GM23338 (cell line): ENCODE measurements around the gene EPHA4.

ENCODE experiments used
- CREB1 ChIP-seq: fragments of 250-450 bp; sonication (Bioruptor Pico); IDR thresholded peaks from 2 replicates; pipeline ENCODE4 v1.5.0; 2020; ENCODE audit warnings: low read depth, mild to moderate bottlenecking, moderate library complexity
- EZH2 ChIP-seq: fragments of 200-600 bp; sonication (generic); IDR thresholded peaks from one replicate; pipeline ENCODE4 v1.8.0; 2017; ENCODE audit warnings: antibody characterized with exemption, mild to moderate bottlenecking, low read depth; ENCODE audit not compliant: unreplicated experiment
- EZH2phosphoT487 ChIP-seq: fragments of 200-600 bp; sonication (generic); IDR thresholded peaks from one replicate; pipeline ENCODE4 v1.8.1; 2018; ENCODE audit warnings: antibody characterized with exemption; ENCODE audit not compliant: unreplicated experiment
- JUNB ChIP-seq: IDR thresholded peaks from one replicate; pipeline ENCODE4 v1.6.1; 2016; ENCODE audit warnings: antibody characterized with exemption; ENCODE audit not compliant: unreplicated experiment
- NANOG ChIP-seq: IDR thresholded peaks from 2 replicates; pipeline ENCODE4 v1.6.1; 2016; ENCODE audit warnings: antibody characterized with exemption, borderline replicate concordance
- POLR2AphosphoS5 ChIP-seq: IDR thresholded peaks from 2 replicates; pipeline ENCODE4 v1.6.1; 2016; ENCODE audit warnings: antibody characterized with exemption, low read depth
- ZNF331 ChIP-seq: fragments of 250-450 bp; sonication (Bioruptor Pico); IDR thresholded peaks from 2 replicates; pipeline ENCODE4 v1.5.0; 2020; ENCODE audit warnings: low read depth, mild to moderate bottlenecking, moderate library complexity
- TF ChIP-seq, protein P1 (sequence below), 2 experiments: fragments of 200-600 bp in 1 of 2; sonication (generic) in 1 of 2; conservative IDR thresholded peaks; 2 replicates each; pipeline versions ENCODE4 v1.5.1 to v1.6.1; 2016 to 2017; ENCODE audit warnings: antibody characterized with exemption in 2 of 2, low read depth in 2 of 2, mild to moderate bottlenecking in 2 of 2, moderate library complexity in 1 of 2
- TF ChIP-seq, protein P2 (sequence below): IDR thresholded peaks from one replicate; pipeline ENCODE4 v1.6.1; 2018; ENCODE audit warnings: antibody characterized with exemption; ENCODE audit not compliant: unreplicated experiment

DNA sequence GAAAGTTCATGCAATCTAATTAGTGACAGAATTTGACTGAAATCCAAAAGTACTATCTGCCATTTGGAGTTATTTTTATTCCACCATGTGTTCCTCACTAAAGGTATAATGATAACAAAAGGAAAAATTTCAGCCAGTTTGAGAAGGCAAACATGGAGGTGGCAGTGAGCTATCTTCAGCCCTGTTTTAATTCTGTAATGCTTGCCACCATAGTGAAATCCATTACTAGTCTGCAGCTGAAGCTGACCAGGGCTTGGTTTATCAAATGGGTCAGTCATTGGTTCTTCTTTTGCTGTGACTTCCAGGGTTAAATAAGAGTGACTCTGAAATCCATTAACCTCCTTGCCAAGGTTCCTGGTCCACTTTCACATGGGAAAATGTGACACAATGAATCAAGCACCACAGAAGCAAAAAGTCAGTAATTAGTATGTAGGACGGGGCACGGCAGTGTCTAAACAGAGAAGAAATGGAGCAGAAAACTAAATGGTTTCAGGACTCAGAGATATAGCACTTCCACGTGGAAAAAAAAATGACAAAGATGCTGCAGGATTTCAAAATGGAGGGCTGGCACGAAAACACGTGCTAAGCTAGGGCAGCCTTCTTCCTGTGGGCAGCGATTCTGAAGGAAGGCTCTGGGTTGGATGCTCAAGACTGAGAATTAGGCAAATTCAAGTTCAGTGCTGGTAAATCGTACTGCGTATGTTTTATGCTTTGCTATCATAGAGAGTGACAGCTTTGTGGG lies 87.2 kb downstream of the EPHA4 start:
- no peak for TF ChIP-seq EZH2phosphoT487
- TF ChIP-seq CREB1 (CRISPR knock-in tag), result no peak
- TF ChIP-seq, protein P1, sequence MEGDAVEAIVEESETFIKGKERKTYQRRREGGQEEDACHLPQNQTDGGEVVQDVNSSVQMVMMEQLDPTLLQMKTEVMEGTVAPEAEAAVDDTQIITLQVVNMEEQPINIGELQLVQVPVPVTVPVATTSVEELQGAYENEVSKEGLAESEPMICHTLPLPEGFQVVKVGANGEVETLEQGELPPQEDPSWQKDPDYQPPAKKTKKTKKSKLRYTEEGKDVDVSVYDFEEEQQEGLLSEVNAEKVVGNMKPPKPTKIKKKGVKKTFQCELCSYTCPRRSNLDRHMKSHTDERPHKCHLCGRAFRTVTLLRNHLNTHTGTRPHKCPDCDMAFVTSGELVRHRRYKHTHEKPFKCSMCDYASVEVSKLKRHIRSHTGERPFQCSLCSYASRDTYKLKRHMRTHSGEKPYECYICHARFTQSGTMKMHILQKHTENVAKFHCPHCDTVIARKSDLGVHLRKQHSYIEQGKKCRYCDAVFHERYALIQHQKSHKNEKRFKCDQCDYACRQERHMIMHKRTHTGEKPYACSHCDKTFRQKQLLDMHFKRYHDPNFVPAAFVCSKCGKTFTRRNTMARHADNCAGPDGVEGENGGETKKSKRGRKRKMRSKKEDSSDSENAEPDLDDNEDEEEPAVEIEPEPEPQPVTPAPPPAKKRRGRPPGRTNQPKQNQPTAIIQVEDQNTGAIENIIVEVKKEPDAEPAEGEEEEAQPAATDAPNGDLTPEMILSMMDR (conservative IDR thresholded peaks at IDR 0.05; ENCODE audit: low read depth in 2 of 2), result no peak
- no peak for TF ChIP-seq POLR2AphosphoS5
- TF ChIP-seq JUNB, result no peak
- no peak for TF ChIP-seq NANOG
- no peak for TF ChIP-seq EZH2
- TF ChIP-seq, protein P2, sequence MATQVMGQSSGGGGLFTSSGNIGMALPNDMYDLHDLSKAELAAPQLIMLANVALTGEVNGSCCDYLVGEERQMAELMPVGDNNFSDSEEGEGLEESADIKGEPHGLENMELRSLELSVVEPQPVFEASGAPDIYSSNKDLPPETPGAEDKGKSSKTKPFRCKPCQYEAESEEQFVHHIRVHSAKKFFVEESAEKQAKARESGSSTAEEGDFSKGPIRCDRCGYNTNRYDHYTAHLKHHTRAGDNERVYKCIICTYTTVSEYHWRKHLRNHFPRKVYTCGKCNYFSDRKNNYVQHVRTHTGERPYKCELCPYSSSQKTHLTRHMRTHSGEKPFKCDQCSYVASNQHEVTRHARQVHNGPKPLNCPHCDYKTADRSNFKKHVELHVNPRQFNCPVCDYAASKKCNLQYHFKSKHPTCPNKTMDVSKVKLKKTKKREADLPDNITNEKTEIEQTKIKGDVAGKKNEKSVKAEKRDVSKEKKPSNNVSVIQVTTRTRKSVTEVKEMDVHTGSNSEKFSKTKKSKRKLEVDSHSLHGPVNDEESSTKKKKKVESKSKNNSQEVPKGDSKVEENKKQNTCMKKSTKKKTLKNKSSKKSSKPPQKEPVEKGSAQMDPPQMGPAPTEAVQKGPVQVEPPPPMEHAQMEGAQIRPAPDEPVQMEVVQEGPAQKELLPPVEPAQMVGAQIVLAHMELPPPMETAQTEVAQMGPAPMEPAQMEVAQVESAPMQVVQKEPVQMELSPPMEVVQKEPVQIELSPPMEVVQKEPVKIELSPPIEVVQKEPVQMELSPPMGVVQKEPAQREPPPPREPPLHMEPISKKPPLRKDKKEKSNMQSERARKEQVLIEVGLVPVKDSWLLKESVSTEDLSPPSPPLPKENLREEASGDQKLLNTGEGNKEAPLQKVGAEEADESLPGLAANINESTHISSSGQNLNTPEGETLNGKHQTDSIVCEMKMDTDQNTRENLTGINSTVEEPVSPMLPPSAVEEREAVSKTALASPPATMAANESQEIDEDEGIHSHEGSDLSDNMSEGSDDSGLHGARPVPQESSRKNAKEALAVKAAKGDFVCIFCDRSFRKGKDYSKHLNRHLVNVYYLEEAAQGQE, result no peak
- TF ChIP-seq ZNF331 (CRISPR knock-in tag), result no peak
